Measurements from ENCODE around the gene SHQ1. TPM values are rescaled to one million over a fixed set of nuclear protein-coding genes. Genes with fewer than 3 reads are reported as not detected.

SHQ1 gene
- total RNA-seq, 6 experiments from 2014 or later, result 18.4 to 21.1 (median 20.2) TPM

DNA sequence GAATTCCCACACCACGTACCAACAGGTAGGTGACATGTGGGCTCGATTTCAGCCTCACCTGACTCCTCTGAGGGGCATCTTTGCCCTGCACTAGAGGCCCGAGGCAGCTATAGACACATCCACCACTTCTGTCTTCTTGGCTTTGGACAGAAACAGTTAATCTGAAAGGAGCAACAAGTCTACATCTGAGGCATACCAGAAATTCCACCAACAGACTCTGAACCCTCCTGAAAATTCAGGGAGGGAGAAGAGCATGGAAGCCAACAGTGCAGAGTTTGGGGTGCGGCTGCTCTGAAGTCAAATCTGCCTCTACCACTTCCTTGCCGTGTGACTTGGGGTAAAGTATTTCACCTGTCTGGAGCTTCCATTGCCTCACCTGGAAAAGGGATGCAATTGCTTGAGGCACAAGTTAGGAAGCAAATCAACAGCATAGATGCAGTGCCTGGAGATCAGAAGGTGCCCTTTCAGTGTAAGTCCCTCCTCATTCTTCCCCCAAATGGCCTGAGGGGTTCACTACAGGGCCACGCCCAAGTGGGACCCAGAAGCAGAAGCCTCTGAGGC is 119.8 kb downstream of the SHQ1 start:
- DNase-seq, result no peak
- H3K36me3 Mint-ChIP-seq (ENCODE audit: low read depth), result no peaks in the 10 kb centered on the region; the same call in 1 of the 2 replicates
- H3K4me1 Mint-ChIP-seq (ENCODE audit: low read depth), result peaks cover 5% of the 10 kb centered on the region
- no peak overlapping the region for H3K4me3 Mint-ChIP-seq
- TF ChIP-seq, protein P1, sequence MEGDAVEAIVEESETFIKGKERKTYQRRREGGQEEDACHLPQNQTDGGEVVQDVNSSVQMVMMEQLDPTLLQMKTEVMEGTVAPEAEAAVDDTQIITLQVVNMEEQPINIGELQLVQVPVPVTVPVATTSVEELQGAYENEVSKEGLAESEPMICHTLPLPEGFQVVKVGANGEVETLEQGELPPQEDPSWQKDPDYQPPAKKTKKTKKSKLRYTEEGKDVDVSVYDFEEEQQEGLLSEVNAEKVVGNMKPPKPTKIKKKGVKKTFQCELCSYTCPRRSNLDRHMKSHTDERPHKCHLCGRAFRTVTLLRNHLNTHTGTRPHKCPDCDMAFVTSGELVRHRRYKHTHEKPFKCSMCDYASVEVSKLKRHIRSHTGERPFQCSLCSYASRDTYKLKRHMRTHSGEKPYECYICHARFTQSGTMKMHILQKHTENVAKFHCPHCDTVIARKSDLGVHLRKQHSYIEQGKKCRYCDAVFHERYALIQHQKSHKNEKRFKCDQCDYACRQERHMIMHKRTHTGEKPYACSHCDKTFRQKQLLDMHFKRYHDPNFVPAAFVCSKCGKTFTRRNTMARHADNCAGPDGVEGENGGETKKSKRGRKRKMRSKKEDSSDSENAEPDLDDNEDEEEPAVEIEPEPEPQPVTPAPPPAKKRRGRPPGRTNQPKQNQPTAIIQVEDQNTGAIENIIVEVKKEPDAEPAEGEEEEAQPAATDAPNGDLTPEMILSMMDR (IDR thresholded peaks at IDR 0.05), result no peak
- no peak overlapping the region for H3K27ac Mint-ChIP-seq
- H3K9me3 Mint-ChIP-seq, result peaks cover 9% of the 10 kb centered on the region
- peaks cover 3% of the 10 kb centered on the region; the same call in 1 of the 2 replicates for H3K27me3 Mint-ChIP-seq (ENCODE audit: insufficient read depth)

DNA sequence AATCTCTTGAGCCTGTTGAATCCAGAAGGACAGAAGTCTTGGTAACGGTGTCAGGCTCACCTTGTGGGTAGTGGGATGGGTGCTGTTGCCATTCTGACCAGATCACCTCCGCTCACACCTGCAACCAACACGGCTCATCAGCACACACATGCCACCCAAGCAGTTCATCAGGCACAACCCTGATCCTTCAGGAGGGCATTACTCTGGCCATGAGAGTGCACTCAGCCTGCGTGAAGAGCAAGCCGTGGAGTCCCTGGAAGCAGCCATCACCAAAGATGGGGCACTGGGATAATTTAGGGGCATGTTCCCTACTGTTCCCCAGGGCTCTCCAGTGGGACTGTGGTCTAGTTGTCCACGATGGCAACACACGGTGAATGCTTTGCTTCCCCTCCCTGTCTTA is 120.5 kb downstream of the SHQ1 start:
- no peak for DNase-seq
- Mint-ChIP-seq H3K36me3 (ENCODE audit: low read depth) (no peaks in the 10 kb centered on the region), H3K27me3 (ENCODE audit: insufficient read depth) (peaks cover 3% of the 10 kb centered on the region; the same call in 1 of the 2 replicates), H3K4me3 (no peak overlapping the region), H3K4me1 (ENCODE audit: low read depth) (peaks cover 11% of the 10 kb centered on the region), H3K27ac (no peak overlapping the region), H3K9me3 (peaks cover 3% of the 10 kb centered on the region; the same call in 1 of the 2 replicates)
- TF ChIP-seq, protein P1 (IDR thresholded peaks at IDR 0.05), result no peak

DNA sequence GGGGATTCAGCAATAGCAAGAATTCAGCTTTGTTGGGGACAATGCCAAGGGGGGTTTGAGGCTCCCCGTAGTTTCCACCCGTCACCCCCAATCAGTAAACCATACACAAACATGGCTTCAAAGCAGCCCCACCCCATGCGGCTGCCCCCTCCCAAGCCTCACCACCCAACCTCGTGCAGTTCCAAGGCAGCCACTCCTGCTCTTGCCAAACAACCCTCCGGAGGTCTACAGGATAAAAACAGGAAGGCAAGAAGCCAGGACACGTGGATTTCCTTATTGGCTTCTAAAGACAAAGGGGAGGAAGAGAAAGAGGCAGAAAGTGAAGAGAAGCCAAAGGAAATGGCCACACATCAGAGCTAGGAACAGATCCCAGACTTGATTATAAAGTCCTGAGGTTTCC is 121.1 kb downstream of the SHQ1 start:
- Mint-ChIP-seq H3K4me3 (no peak overlapping the region), H3K27me3 (ENCODE audit: insufficient read depth) (peaks cover 3% of the 10 kb centered on the region; the same call in 1 of the 2 replicates), H3K36me3 (ENCODE audit: low read depth) (no peaks in the 10 kb centered on the region), H3K4me1 (ENCODE audit: low read depth) (peaks cover 11% of the 10 kb centered on the region), H3K27ac (no peak overlapping the region), H3K9me3 (no peaks in the 10 kb centered on the region)
- DNase-seq, result no peak
- TF ChIP-seq, protein P1 (IDR thresholded peaks at IDR 0.05), result no peak

DNA sequence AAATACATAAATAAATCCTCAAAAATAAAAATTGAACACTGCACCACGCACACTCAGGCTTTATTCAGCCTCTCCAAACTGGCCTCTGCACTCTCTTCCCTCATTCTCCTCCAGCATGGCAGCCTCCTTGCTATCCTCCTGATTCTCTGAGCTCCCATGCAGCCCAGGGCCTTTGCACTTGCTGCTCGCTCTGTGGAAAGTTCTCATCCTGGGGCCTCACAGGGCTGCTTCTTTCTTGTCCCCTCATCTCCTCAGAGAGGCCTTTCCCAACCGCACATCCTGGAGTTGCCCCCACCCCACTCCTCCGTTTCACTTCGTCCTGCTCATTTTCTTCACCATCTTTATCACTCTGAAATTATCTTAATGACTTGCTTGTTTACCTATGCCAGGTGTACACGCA is 123.0 kb downstream of the SHQ1 start:
- TF ChIP-seq, protein P1 (IDR thresholded peaks at IDR 0.05), result no peak
- Mint-ChIP-seq H3K27ac (no peak overlapping the region), H3K36me3 (ENCODE audit: low read depth) (no peaks in the 10 kb centered on the region), H3K9me3 (no peaks in the 10 kb centered on the region), H3K27me3 (ENCODE audit: insufficient read depth) (peaks cover 3% of the 10 kb centered on the region; the same call in 1 of the 2 replicates), H3K4me1 (ENCODE audit: low read depth) (peaks cover 11% of the 10 kb centered on the region), H3K4me3 (no peak overlapping the region)
- no peak for DNase-seq

DNA sequence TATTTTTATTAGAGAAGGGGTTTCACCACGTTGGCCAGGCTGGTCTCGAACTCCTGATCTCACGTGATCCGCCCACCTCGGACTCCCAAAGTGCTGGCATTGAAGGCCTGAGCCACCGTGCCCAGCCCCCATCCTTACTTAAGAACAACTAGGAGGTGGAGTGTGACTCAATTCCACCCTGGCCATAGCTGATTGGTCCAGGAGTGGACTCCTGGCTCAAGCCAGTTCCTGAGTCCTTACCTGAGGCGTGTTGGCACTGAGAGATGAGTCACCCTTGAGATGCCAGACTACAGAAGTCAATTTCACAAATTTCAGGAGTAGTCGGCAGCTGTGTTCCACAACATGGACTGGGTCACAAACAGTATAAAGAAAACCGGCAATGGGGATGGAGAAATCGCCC is 124.2 kb downstream of the SHQ1 start:
- Mint-ChIP-seq H3K4me1 (ENCODE audit: low read depth) (peaks cover 11% of the 10 kb centered on the region), H3K27ac (no peak overlapping the region), H3K36me3 (ENCODE audit: low read depth) (no peaks in the 10 kb centered on the region), H3K27me3 (ENCODE audit: insufficient read depth) (peaks cover 3% of the 10 kb centered on the region; the same call in 1 of the 2 replicates), H3K9me3 (no peaks in the 10 kb centered on the region), H3K4me3 (no peak overlapping the region)
- DNase-seq, result no peak
- TF ChIP-seq, protein P1 (IDR thresholded peaks at IDR 0.05), result no peak

Data from HFFc6 (cell line).